ENCODE data around the gene MEGF10. TPM values are rescaled to one million over a fixed set of nuclear protein-coding genes. Genes with fewer than 3 reads are reported as not detected.

The MEGF10 gene
- total RNA-seq, 4 donors from 2014 or later, result 1.1 to 3.4 (median 2.9) TPM

DNA sequence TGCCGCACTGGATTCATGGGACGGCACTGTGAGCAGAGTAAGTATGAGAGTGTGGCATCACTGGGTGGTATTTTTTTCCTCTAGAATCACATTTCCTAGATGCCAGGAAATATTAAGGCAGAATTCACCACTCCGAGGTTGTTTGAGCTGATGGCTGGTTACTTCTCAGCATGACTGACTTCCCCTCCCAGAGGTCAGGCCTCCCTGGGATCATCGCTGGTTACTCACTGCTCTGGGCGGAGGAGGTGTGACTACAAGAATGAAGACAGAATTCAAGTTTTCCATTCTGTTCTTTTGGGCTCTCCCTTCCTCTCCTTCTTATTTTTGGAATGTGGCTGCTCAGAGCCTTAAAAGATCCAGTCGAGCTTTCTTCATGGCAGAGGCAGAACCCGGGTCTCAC is 150.2 kb downstream of the MEGF10 start:
- Histone ChIP-seq H3K4me3 (no peak overlapping the region), H3K36me3 (no peaks in the 10 kb centered on the region), H3K9me3 (no peaks in the 10 kb centered on the region), H3K4me1 (no peaks in the 10 kb centered on the region), H3K27me3 (no peaks in the 10 kb centered on the region), H3K27ac (no peak overlapping the region)
- 79% methylated on average over 7 of the region's 7 CpGs for WGBS
- TF ChIP-seq, protein P1, sequence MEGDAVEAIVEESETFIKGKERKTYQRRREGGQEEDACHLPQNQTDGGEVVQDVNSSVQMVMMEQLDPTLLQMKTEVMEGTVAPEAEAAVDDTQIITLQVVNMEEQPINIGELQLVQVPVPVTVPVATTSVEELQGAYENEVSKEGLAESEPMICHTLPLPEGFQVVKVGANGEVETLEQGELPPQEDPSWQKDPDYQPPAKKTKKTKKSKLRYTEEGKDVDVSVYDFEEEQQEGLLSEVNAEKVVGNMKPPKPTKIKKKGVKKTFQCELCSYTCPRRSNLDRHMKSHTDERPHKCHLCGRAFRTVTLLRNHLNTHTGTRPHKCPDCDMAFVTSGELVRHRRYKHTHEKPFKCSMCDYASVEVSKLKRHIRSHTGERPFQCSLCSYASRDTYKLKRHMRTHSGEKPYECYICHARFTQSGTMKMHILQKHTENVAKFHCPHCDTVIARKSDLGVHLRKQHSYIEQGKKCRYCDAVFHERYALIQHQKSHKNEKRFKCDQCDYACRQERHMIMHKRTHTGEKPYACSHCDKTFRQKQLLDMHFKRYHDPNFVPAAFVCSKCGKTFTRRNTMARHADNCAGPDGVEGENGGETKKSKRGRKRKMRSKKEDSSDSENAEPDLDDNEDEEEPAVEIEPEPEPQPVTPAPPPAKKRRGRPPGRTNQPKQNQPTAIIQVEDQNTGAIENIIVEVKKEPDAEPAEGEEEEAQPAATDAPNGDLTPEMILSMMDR (IDR thresholded peaks at IDR 0.05), result no peak
- no peak for TF ChIP-seq POLR2AphosphoS5 (IDR thresholded peaks at IDR 0.05)
- TF ChIP-seq POLR2A (IDR thresholded peaks at IDR 0.05), result no peak
- TF ChIP-seq EP300 (IDR thresholded peaks at IDR 0.05), result no peak
- no peak for DNase-seq (ENCODE audit: low spot score in 2 of 2)

DNA sequence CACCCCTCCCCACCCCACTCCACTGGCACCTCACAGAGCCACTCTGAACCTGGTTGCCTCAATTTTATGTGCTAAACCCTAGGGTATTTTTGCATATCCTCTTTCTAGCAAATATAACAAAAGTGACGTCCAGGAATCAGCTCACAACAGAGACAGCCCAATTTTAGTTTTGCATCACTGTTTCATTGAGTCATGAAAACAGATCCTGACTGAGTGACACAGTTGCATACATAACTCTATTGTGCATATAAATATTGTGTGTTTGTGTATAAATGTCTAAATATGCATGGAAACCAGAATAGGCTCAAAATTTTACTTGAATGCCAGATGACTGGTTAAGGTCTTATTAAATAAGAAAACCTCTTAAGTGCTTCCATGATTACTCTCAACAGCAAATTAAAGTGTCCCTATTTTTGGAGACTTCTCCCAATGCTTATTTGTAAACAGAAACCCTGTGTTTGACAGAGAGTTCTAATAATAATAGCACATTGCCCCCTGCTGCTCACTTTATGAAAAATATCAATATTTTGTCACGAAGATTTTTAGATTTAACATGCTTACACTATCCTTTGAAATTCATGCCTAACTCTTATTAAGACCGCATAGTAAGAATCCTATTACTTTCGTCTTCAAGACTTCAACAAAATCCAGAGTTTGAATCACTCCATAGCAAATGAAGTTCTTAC is 151.3 kb downstream of the MEGF10 start:
- Histone ChIP-seq H3K4me3 (no peak overlapping the region), H3K36me3 (no peaks in the 10 kb centered on the region), H3K4me1 (no peaks in the 10 kb centered on the region), H3K27me3 (no peaks in the 10 kb centered on the region), H3K9me3 (no peaks in the 10 kb centered on the region), H3K27ac (no peak overlapping the region)
- no peak for TF ChIP-seq EP300 (IDR thresholded peaks at IDR 0.05)
- no peak for TF ChIP-seq POLR2A (IDR thresholded peaks at IDR 0.05)
- no peak for TF ChIP-seq POLR2AphosphoS5 (IDR thresholded peaks at IDR 0.05)
- TF ChIP-seq, protein P1 (IDR thresholded peaks at IDR 0.05), result no peak
- no peak for DNase-seq (ENCODE audit: low spot score in 2 of 2)
- WGBS, result 60% methylated on average over 4 of the region's 4 CpGs

DNA sequence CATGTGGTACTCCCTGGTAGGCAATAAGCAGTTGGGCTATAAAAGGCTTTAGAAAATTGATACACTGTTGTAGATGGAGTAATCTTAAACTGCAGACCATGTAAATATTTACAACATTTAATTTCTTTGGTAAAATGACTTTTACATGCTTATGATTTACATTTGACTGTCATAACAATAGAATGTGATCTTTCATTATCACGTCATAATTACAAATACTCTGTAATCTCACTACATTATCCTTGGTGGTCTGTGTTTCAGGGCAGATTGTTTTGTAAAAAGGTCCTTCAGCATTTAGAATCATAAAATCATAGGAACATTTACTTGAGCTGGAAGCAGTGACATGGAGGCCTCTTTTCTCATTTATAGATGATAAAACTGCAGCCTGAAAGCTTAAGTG is 153.6 kb downstream of the MEGF10 start:
- TF ChIP-seq, protein P1 (IDR thresholded peaks at IDR 0.05), result no peak
- no peak for TF ChIP-seq POLR2AphosphoS5 (IDR thresholded peaks at IDR 0.05)
- TF ChIP-seq POLR2A (IDR thresholded peaks at IDR 0.05), result no peak
- TF ChIP-seq EP300 (IDR thresholded peaks at IDR 0.05), result no peak
- no peaks in the 10 kb centered on the region for H3K4me1 ChIP-seq
- 88% methylated on average over 1 of the region's 1 CpG for WGBS
- no peaks in the 10 kb centered on the region for H3K27me3 ChIP-seq
- no peak overlapping the region for H3K4me3 ChIP-seq
- no peaks in the 10 kb centered on the region for H3K9me3 ChIP-seq
- H3K36me3 ChIP-seq, result no peaks in the 10 kb centered on the region
- DNase-seq (ENCODE audit: low spot score in 2 of 2), result no peak
- H3K27ac ChIP-seq, result no peak overlapping the region

DNA sequence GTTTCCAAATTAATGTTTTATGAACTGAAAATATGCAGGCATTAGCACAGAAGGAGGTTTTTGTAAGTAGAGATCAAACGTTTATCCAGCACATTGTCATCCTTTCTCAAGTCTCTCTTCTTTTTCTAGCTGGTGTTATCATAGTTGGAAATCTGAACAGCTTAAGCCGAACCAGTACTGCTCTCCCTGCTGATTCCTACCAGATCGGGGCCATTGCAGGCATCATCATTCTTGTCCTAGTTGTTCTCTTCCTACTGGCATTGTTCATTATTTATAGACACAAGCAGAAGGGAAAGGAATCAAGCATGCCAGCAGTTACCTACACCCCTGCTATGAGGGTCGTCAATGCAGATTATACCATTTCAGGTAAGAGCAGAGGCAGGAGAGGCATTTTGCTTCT is 154.7 kb downstream of the MEGF10 start:
- TF ChIP-seq, protein P1 (IDR thresholded peaks at IDR 0.05), result no peak
- TF ChIP-seq POLR2AphosphoS5 (IDR thresholded peaks at IDR 0.05), result no peak
- TF ChIP-seq EP300 (IDR thresholded peaks at IDR 0.05), result no peak
- TF ChIP-seq POLR2A (IDR thresholded peaks at IDR 0.05), result no peak
- DNase-seq (ENCODE audit: low spot score in 2 of 2), result no peak
- Histone ChIP-seq H3K27me3 (no peaks in the 10 kb centered on the region), H3K4me1 (no peaks in the 10 kb centered on the region), H3K9me3 (no peaks in the 10 kb centered on the region), H3K27ac (no peak overlapping the region), H3K4me3 (no peak overlapping the region), H3K36me3 (no peaks in the 10 kb centered on the region)
- WGBS, result 52% methylated on average over 4 of the region's 4 CpGs

DNA sequence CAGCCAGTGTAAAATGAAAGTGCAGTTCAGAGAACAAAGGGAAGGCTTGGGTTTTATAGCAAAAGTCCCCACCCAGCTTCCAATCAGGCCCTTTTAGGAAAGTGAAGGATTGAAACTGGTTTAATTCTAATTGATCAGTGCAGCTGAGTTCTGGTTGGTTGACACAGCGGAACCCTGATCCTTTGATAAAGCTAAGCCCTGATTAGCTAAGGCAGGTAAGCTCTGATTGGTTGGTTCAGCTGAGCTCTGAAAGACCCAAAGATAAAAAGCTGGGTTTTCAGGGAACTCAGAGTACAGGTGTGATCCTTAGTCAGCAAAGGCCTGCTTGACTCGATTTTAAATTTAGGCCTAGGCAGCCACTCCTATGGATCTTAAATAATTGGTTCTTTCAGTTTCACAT is 156.0 kb downstream of the MEGF10 start:
- no peaks in the 10 kb centered on the region for H3K36me3 ChIP-seq
- H3K4me1 ChIP-seq, result no peaks in the 10 kb centered on the region
- no peaks in the 10 kb centered on the region for H3K27me3 ChIP-seq
- TF ChIP-seq POLR2A (IDR thresholded peaks at IDR 0.05) (no peak), POLR2AphosphoS5 (IDR thresholded peaks at IDR 0.05) (no peak), EP300 (IDR thresholded peaks at IDR 0.05) (no peak)
- TF ChIP-seq, protein P1 (IDR thresholded peaks at IDR 0.05), result no peak
- H3K9me3 ChIP-seq, result no peaks in the 10 kb centered on the region
- no peak for DNase-seq (ENCODE audit: low spot score in 2 of 2)
- 83% methylated on average over 2 of the region's 2 CpGs for WGBS
- H3K4me3 ChIP-seq, result no peak overlapping the region
- no peak overlapping the region for H3K27ac ChIP-seq
